Urothelium cell line (cell line): ENCODE measurements around the gene ZNF536.

Experiments
- DNase-seq: peaks from one replicate; pipeline ENCODE4 v3.0.0; 2011; ENCODE audit warnings: low spot score, mixed read lengths
- FAIRE-seq: peaks from 2 replicates; lab custom pipeline; 2011; peaks lifted over from hg19 to GRCh38; lab: Jason Lieb, UNC

ZNF536 gene

GRCh38 chr19:30551271-30551670 is 179.1 kb downstream of the ZNF536 start:
- no peak for DNase-seq
- no peak for FAIRE-seq

DNA sequence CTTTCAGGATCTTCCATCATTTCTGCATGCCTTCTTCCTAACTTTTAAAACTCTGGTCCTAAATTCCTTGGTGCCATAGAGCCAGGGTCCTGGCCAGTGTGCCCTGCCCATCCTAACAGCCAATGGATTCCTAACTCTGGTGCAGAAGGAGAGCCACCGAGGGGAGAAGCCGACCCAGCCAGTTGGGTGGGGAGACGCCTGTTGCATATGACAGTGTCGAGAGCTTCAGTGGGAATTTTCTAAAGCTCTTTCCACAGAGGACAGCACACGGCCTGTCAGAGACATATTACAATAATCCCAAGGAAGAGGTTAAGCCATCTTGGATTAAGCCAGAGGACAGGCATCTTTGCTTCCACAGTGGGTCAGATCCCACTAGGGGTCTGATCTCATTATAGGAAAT is 180.4 kb downstream of the ZNF536 start:
- no peak for FAIRE-seq

DNA sequence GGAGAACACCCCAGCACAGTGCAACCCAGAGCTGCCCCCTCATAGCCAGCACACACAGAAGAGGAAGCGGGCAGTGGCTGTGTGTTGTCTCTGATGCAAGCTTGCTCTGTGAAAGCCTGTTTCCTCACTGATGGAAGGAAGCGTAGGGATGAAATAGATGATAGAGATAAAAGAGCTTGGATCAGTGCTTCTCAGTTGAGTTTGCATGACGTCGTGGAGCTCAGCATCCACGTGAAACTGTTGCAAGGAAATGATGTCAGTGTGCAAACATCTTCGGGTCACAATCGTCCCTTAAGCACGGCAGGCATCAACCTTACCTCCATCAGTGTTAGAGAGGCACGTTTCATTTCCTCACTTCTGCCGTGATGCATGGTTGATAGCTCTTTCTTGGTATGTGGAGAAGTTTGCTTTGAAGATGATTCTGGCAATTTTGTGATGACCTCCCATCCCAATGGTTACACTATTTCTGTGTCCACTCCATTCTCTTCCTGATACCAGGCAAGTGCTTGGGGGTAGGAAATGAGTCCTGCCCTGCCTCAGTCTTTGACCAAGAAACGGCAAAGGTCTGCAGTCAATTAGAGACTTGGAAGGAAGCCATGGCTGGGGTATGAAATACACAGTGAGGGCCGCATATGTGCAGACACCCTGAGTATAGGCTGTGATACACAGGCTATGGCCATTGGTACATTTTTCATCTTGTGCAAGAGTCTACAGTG is 183.0 kb downstream of the ZNF536 start:
- DNase-seq: no peak
- FAIRE-seq: no peak

More for the DNA sequence above, 180.4 kb downstream of the ZNF536 start:
- no peak for DNase-seq

- DNase-seq (no peak), FAIRE-seq (no peak)
These were observed 183.6 kb downstream of the ZNF536 start for GRCh38 chr19:30555791-30556110.

GRCh38 chr19:30556230-30556711 is 184.1 kb downstream of the ZNF536 start:
- FAIRE-seq (no peak), DNase-seq (no peak)

- DNase-seq (no peak), FAIRE-seq (no peak)
These were observed 185.0 kb downstream of the ZNF536 start for GRCh38 chr19:30557212-30557611.

- no peak for DNase-seq
These were observed 185.9 kb downstream of the ZNF536 start for GRCh38 chr19:30557927-30558557.

DNA sequence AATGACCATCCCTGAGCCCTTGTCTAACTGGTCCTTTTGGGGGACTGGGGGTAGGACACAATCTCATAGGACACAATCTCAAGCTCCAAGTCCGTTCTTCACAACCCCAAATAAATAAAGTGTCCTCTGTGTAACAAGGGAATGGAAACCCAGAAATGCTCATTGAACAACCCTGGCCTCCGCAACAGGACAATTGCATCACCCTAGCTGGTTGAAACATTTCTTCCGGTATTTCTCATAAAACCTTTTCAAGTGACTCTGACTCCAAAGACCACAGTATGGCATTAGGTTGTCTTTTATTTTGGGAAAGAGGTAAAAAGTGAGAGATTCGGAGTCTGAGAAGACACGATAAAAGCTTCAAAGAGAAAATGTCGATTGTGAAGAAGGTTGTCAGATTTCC is 186.6 kb downstream of the ZNF536 start:
- no peak for DNase-seq
- FAIRE-seq: no peak

More at GRCh38 chr19:30557927-30558557, 185.9 kb downstream of the ZNF536 start:
- no peak for FAIRE-seq

GRCh38 chr19:30559446-30559845 is 187.3 kb downstream of the ZNF536 start:
- FAIRE-seq (no peak), DNase-seq (no peak)

DNA sequence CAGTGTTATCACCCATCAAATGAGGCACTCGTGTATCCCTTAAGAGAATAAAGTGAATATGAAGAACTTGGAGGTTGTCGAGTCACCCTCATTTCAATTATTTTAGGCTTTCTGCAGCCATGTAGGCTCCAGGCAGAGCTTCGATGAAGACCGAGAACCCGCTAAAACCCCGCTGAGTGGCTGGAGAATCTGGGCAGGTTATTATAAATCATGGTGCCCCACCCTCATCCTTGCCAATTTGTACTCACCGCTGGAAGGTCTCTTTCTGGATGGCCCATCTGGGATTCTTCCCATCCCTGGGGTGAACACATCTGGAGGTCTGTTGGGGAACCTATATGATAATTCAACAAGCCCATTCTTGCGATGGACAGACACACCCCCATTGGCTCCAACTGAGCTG is 190.8 kb downstream of the ZNF536 start:
- FAIRE-seq (no peak), DNase-seq (no peak)

DNA sequence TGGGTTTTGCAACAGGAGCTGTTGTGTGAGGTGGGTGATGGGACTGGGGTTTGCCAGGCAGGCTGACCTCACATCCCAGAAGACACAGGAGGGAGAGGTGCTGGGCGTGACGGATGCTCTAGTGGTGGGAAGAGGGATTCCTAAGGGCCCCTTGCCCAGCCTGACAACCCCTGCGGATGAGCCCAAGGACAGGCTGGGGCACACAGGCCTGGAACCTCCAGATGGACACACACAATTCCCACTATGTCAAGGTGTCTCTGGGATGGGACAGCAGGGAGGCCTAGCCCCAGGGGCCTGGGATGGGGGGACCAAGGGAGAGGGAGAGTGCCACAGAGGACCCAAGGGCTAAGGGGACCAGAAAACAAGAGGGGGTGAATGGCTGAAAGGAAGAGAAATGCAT is 191.5 kb downstream of the ZNF536 start:
- DNase-seq: no peak
- FAIRE-seq: no peak

DNA sequence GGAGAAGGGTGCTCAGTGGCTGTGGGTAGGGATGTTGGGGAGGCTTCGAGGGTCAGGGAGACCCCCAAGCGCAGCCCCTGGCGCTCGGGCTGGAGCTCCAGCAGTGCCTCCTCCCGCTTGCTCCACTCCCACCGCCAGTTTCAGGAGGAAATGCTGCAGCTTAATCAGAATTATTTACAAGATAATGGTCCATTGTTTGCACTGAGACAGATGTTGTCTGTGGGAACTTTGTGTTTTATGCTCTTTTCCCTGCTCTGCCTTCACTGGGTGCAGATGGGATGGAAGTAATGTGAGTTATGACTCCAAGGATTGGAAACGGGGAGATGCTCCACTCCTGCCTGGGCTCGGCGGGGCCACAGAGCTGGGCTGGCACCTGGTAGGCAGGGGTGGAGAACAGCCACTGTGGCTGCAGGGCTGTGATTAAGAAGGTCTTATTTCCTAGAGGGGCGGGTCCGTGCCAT is 192.4 kb downstream of the ZNF536 start:
- DNase-seq (no peak), FAIRE-seq (no peak)

GRCh38 chr19:30565636-30566035 is 193.5 kb downstream of the ZNF536 start:
- FAIRE-seq (no peak), DNase-seq (no peak)

DNA sequence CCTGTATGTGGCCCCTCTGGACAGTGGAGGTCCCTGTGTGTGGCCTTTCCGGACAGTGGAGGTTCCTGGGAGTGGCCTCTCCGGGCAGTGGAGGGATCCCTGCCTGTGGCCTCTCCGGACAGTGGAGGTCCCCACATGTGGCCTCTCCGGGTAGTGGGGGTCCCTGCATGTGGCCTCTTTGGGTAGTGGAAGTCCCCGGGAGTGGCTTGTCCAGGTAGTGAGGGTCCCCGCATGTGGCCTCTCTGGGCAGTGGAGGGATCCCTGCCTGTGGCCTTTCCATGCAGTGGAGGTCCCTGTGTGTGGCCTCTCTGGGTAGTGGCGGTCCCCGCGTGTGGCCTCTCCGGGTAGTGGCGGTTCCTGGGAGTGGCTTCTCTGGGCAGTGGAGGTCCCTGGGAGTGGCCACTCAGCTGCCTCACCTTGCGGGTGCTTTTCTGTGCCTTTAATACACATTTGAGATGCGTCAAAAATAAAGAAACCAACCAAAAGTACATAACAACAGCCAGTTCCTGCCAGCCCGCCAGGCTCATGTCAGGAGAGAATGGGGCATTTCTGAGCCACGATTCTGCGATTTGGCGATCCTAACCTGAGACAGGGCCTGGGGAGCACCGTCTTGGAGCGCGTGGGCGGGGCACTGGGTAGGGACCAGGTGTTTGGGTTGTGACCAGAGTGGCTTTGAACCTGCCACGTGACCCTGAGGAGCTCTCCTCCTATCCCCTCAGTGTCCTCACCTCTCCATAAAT is 194.7 kb downstream of the ZNF536 start:
- DNase-seq (no peak), FAIRE-seq (no peak)

- no peak for DNase-seq
- no peak for FAIRE-seq
These were observed 195.5 kb downstream of the ZNF536 start for GRCh38 chr19:30567536-30568232.

DNA sequence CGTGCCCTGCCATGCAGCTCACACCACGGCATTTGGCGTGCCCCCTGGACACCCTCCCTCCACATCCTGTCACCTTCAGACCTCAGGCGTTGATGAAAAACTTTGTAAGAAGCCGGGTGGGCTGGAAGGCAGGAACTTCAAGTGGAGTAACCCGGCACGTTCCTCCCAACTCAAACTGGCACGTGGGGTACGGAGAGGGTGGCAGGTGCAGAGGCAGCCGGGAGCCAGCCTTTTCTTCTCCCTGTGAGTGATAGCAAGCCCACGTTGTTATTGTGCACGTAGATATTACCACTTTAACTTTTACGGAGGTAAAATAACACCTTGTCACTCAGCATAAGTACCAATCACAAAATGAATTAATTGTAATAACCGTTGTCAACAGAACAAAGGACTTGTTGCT is 198.0 kb downstream of the ZNF536 start:
- DNase-seq: no peak
- FAIRE-seq: no peak

DNA sequence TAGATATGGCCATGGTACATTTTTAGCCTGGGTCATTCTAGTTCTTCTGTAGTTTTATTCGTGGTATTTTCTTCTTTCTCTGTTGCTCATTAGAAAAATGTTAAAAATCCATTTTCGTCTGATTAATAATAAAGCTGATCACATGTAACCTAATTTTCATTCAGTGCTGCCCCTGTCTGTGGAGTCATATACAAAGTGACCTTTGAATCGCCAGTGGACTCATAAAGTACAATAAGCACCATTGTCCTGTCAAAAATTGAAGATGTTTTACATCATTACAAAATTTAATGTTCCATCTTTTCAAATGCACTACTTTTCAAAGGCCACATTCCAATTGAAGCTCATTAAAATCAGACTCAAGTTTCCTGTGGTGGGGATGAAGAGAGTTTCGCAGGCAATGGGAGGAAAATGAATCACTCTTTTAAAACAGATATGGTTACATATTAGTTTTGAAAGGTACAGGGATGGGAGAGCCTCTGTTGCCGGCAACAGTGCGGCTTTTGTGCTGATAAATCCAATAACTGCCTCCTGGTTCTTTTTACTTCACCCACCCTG is 205.4 kb downstream of the ZNF536 start:
- DNase-seq (no peak), FAIRE-seq (no peak)

GRCh38 chr19:30579419-30579818 is 207.2 kb downstream of the ZNF536 start:
- no peak for DNase-seq
- no peak for FAIRE-seq

GRCh38 chr19:30580673-30581072 is 208.5 kb downstream of the ZNF536 start:
- FAIRE-seq (no peak), DNase-seq (no peak)

DNA sequence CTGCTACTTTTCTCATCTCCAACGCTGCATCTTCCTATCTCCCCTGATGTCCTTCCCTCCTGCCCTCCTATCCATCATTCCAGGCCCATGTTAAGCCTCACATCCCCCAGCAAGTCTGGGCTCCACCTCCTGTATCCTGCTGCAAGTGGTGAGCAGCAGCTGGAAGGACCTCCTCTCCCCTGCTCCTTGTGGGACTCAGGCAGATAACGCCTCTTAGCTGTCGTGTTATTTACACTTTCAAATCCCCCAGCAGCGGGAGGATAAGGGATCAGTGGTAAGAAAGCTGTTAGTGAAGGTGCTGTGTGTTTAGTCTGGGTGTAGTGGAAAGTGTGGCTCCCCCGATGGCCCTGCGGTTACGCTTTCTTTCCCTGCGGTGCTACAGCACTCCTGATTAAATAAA is 211.9 kb downstream of the ZNF536 start:
- FAIRE-seq (no peak), DNase-seq (no peak)

DNA sequence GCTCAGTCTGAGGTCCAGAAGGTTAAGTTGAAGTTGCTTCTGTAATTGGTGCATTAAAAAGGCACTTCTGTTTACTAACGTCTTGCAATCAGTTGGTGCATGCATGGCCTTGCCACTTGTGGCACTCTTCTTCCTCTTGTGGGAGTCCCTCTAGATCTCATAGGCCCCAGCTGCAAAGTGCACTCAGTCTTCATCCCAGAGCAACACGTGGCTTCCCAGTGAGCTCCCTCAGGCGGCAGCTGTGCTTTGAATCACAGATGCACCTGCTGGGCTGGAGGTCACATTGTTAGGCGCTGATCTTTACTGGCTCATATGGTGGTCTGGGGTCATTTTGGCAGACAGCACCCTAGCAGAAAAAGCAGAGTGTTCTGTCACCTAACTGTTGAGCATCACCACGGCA is 215.7 kb downstream of the ZNF536 start:
- FAIRE-seq (no peak), DNase-seq (no peak)
